ENCODE data around the gene CXCL6.

DNA sequence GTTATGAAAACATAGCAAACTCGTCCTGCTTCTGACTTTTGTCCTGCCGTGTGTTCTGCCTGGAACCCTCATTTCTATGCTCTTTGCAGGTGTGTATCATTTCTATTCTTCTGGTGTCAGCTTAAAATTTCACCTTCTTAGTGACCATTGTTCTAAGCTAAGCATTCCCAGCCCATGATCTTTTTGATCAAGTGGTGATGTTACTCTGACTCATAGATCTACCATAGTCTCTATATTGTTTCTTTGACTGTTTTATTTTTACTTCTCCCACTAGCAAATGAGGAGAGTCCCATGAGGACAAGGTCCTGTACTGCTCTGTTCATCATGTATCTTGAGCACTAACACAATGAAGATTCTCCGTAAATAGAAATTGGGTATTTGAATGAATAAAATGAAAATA is 14.1 kb upstream of the CXCL6 start:
- TF ChIP-seq, protein P1, sequence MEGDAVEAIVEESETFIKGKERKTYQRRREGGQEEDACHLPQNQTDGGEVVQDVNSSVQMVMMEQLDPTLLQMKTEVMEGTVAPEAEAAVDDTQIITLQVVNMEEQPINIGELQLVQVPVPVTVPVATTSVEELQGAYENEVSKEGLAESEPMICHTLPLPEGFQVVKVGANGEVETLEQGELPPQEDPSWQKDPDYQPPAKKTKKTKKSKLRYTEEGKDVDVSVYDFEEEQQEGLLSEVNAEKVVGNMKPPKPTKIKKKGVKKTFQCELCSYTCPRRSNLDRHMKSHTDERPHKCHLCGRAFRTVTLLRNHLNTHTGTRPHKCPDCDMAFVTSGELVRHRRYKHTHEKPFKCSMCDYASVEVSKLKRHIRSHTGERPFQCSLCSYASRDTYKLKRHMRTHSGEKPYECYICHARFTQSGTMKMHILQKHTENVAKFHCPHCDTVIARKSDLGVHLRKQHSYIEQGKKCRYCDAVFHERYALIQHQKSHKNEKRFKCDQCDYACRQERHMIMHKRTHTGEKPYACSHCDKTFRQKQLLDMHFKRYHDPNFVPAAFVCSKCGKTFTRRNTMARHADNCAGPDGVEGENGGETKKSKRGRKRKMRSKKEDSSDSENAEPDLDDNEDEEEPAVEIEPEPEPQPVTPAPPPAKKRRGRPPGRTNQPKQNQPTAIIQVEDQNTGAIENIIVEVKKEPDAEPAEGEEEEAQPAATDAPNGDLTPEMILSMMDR (IDR thresholded peaks at IDR 0.05 in 2 of 3, conservative IDR thresholded peaks at IDR 0.05 in 1 of 3; ENCODE audit: borderline replicate concordance in 1 of 3, insufficient read depth in 1 of 3, low read depth in 2 of 3, low read length in 2 of 3): no peak
- TF ChIP-seq SRF (IDR thresholded peaks at IDR 0.05; ENCODE audit: low read depth) (no peak), SP1 (IDR thresholded peaks at IDR 0.05; ENCODE audit: low read depth) (0 out of 2 replicates have a peak, but pooled peaks have one; percentile 6), POLR2AphosphoS5 (IDR thresholded peaks at IDR 0.05; ENCODE audit: low read depth, low read length) (no peak), EZH2 (IDR thresholded peaks at IDR 0.05) (no peak)

Data from HCT116 (cell line).